Peyer's patch (tissue), 4 donors: Measurements from ENCODE around the gene OR5I1. TPM values are rescaled to one million over a fixed set of nuclear protein-coding genes. Genes with fewer than 3 reads are reported as not detected.
"Not testable (repeated sequence)": the region's sequence is repeated elsewhere in the genome, so short reads cannot be mapped to it uniquely, and the experiment has no call there.

Experiments
- DNase-seq, 3 donors: peaks; one replicate each; pipeline ENCODE4 v3.0.0-alpha.2; 2017 to 2019
- H3K27ac ChIP-seq, 4 donors: fragments of 200-600 bp; sonication (generic); one replicate each; pipeline ENCODE4 v1.5.1; 2016 to 2019
- H3K27me3 ChIP-seq, 2 donors: fragments of 200-600 bp; sonication (generic); one replicate each; pipeline ENCODE4 v1.5.1; 2019
- H3K36me3 ChIP-seq, 3 donors: fragments of 200-600 bp; sonication (generic); one replicate each; pipeline ENCODE4 v1.5.1; 2016 to 2019
- H3K4me1 ChIP-seq, 4 donors: fragments of 200-600 bp; sonication (generic); one replicate each; pipeline ENCODE4 v1.5.1; 2016 to 2019
- H3K4me3 ChIP-seq, 4 donors: fragments of 200-600 bp; sonication (generic); 1 replicate in 3 of 4; 2 replicates in 1 of 4; pipeline ENCODE4 v1.5.1; 2016 to 2019; ENCODE audit warnings: mild to moderate bottlenecking in 1 of 4
- H3K9me3 ChIP-seq, 4 donors: fragments of 200-600 bp; sonication (generic); one replicate each; pipeline ENCODE4 v1.5.1; 2016 to 2019; ENCODE audit warnings: mild to moderate bottlenecking in 1 of 4
- POLR2A ChIP-seq, 2 donors: fragments of 450-650 bp; IDR thresholded peaks; one replicate each; pipeline ENCODE4 v1.5.1; 2017; ENCODE audit warnings: antibody characterized with exemption in 2 of 2, mild to moderate bottlenecking in 2 of 2, moderate library complexity in 2 of 2
- total RNA-seq, 4 donors: library from RNA; depleted of rRNA; stranded (reverse); fragments of >200 nt; gene quantifications; one replicate each; pipeline ENCODE4 v1.1.0, GENCODE V29; 2016

Gene OR5I1
- total RNA-seq, 4 donors from 2014 or later, result not detected

- no peak overlapping the region for H3K4me3 ChIP-seq
- no peak overlapping the region for H3K27ac ChIP-seq
- no peaks in the 10 kb centered on the region for H3K27me3 ChIP-seq
- no peak for DNase-seq
- H3K4me1 ChIP-seq, result no peaks in the 10 kb centered on the region
- no peaks in the 10 kb centered on the region for H3K9me3 ChIP-seq
- TF ChIP-seq POLR2A (IDR thresholded peaks at IDR 0.05), result no peak
- no peaks in the 10 kb centered on the region for H3K36me3 ChIP-seq
Measured at GRCh38 chr11:55895216-55895615, 41.0 kb downstream of the OR5I1 start.

DNA sequence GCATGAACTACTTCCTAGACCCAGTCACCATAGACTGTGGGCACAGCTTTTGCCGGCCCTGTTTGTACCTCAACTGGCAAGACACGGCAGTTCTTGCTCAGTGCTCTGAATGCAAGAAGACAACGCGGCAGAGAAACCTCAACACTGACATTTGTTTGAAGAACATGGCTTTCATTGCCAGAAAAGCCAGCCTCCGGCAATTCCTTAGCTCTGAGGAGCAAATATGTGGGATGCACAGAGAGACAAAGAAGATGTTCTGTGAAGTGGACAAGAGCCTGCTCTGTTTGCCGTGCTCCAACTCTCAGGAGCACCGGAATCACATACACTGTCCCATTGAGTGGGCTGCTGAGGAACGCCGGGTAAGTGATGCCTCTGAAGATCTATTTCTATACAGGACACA is 50.7 kb downstream of the OR5I1 start:
- not testable (repeated sequence) for H3K4me1 ChIP-seq, H3K27ac ChIP-seq, H3K4me3 ChIP-seq, H3K27me3 ChIP-seq, H3K36me3 ChIP-seq, DNase-seq, H3K9me3 ChIP-seq

Other genes starting within 250 kb of the OR5I1 start
- not detected for gene OR5D13, start 163.0 kb downstream of the OR5I1 start, total RNA-seq
- not detected for gene OR5D14, start 140.8 kb downstream of the OR5I1 start, total RNA-seq
- gene OR5L1, start 125.0 kb downstream of the OR5I1 start, total RNA-seq, result not detected
- gene OR5D18, start 116.8 kb downstream of the OR5I1 start, total RNA-seq, result not detected
- not detected for gene OR5L2, start 109.2 kb downstream of the OR5I1 start, total RNA-seq
- gene OR5D16, start 97.6 kb downstream of the OR5I1 start, total RNA-seq, result not detected
- gene TRIM51, start 53.1 kb downstream of the OR5I1 start, total RNA-seq, result not detected
- not detected for gene OR5W2, start 21.8 kb downstream of the OR5I1 start, total RNA-seq
- gene OR10AG1, start 33.5 kb upstream of the OR5I1 start, total RNA-seq, result not detected
- not detected for gene OR5F1, start 58.2 kb upstream of the OR5I1 start, total RNA-seq
- not detected for gene OR5AS1, start 91.3 kb upstream of the OR5I1 start, total RNA-seq
- not detected for gene OR8I2, start 156.9 kb upstream of the OR5I1 start, total RNA-seq
- not detected for gene OR8H2, start 167.3 kb upstream of the OR5I1 start, total RNA-seq
- gene OR8H3, start 186.0 kb upstream of the OR5I1 start, total RNA-seq, result not detected
- gene OR8J3, start 203.8 kb upstream of the OR5I1 start, total RNA-seq, result not detected
- gene OR8K5, start 223.9 kb upstream of the OR5I1 start, total RNA-seq, result not detected
- gene OR5J2, start 240.2 kb upstream of the OR5I1 start, total RNA-seq, result not detected